ENCODE data around the gene KCNT1. TPM values are rescaled to one million over a fixed set of nuclear protein-coding genes. Genes with fewer than 3 reads are reported as not detected.

Gene KCNT1
- total RNA-seq, 1 donor from 2014 or later = not detected

GRCh38 chr9:135695036-135695435, 6.9 kb upstream of the KCNT1 start:
- no peak overlapping the region for H3K4me3 ChIP-seq
- H3K27me3 ChIP-seq = no peaks in the 10 kb centered on the region
- H3K36me3 ChIP-seq = no peaks in the 10 kb centered on the region
- no peak overlapping the region for H3K27ac ChIP-seq
- TF ChIP-seq CTCF (IDR thresholded peaks at IDR 0.05) = no peak
- no peaks in the 10 kb centered on the region for H3K4me1 ChIP-seq
- no peaks in the 10 kb centered on the region for H3K9me3 ChIP-seq
- DNase-seq (ENCODE audit: extremely low spot score in 2 of 2) = no peak
- intact Hi-C loops (cut with DNase I) = no loop called here

GRCh38 chr9:135695642-135696041, 6.3 kb upstream of the KCNT1 start:
- H3K27ac ChIP-seq = no peak overlapping the region
- H3K4me1 ChIP-seq = no peaks in the 10 kb centered on the region
- H3K27me3 ChIP-seq = no peaks in the 10 kb centered on the region
- intact Hi-C loops (cut with DNase I) = no loop called here
- H3K4me3 ChIP-seq = no peak overlapping the region
- no peaks in the 10 kb centered on the region for H3K9me3 ChIP-seq
- TF ChIP-seq POLR2AphosphoS5 (IDR thresholded peaks at IDR 0.05; ENCODE audit: insufficient read depth in 1 of 2, low read depth in 1 of 2) (no peak), POLR2A (IDR thresholded peaks at IDR 0.05) (no peak), CTCF (IDR thresholded peaks at IDR 0.05) (no peak)
- no peak for DNase-seq (ENCODE audit: extremely low spot score in 2 of 2)
- H3K36me3 ChIP-seq = no peaks in the 10 kb centered on the region

GRCh38 chr9:135696446-135696845, 5.5 kb upstream of the KCNT1 start:
- H3K27me3 ChIP-seq = no peaks in the 10 kb centered on the region
- peaks cover under 1% of the 10 kb centered on the region for H3K4me1 ChIP-seq
- no peak overlapping the region for H3K4me3 ChIP-seq
- intact Hi-C loops (cut with DNase I) = no loop called here
- no peak for TF ChIP-seq POLR2A (IDR thresholded peaks at IDR 0.05)
- no peak for TF ChIP-seq POLR2AphosphoS5 (IDR thresholded peaks at IDR 0.05; ENCODE audit: insufficient read depth in 1 of 2, low read depth in 1 of 2)
- TF ChIP-seq CTCF (IDR thresholded peaks at IDR 0.05) = no peak
- H3K27ac ChIP-seq = no peak overlapping the region
- DNase-seq (ENCODE audit: extremely low spot score in 2 of 2) = no peak
- no peaks in the 10 kb centered on the region for H3K36me3 ChIP-seq
- H3K9me3 ChIP-seq = no peaks in the 10 kb centered on the region

GRCh38 chr9:135697226-135697625, 4.8 kb upstream of the KCNT1 start:
- Histone ChIP-seq H3K27ac (no peak overlapping the region), H3K9me3 (no peaks in the 10 kb centered on the region), H3K27me3 (no peaks in the 10 kb centered on the region), H3K4me1 (peaks cover 8% of the 10 kb centered on the region), H3K4me3 (no peak overlapping the region), H3K36me3 (no peaks in the 10 kb centered on the region)
- DNase-seq (ENCODE audit: extremely low spot score in 2 of 2) = no peak
- intact Hi-C loops (cut with DNase I) = no loop called here
- TF ChIP-seq CTCF (IDR thresholded peaks at IDR 0.05) (no peak), POLR2A (IDR thresholded peaks at IDR 0.05) (no peak), POLR2AphosphoS5 (IDR thresholded peaks at IDR 0.05; ENCODE audit: insufficient read depth in 1 of 2, low read depth in 1 of 2) (no peak)

GRCh38 chr9:135698236-135698635, 3.7 kb upstream of the KCNT1 start:
- Histone ChIP-seq H3K27me3 (no peaks in the 10 kb centered on the region), H3K9me3 (no peaks in the 10 kb centered on the region), H3K4me3 (no peak overlapping the region), H3K36me3 (no peaks in the 10 kb centered on the region), H3K27ac (no peak overlapping the region), H3K4me1 (peaks cover 14% of the 10 kb centered on the region)
- intact Hi-C loops (cut with DNase I) = no loop called here
- DNase-seq (ENCODE audit: extremely low spot score in 2 of 2) = no peak
- TF ChIP-seq CTCF (IDR thresholded peaks at IDR 0.05) (no peak), POLR2A (IDR thresholded peaks at IDR 0.05) (no peak)

All from vagina (tissue), 2 donors.